Mesenchymal stem cell (in vitro differentiated cells and primary cell): Measurements from ENCODE around the gene PDK2.

ENCODE experiments used
- DNase-seq: peaks from one replicate; pipeline ENCODE4 v3.0.0-alpha.2; 2013
- H2AFZ ChIP-seq: one replicate; pipeline ENCODE4 v1.6.1; 2013; ENCODE audit warnings: low read depth, mild to moderate bottlenecking, control low read depth, inconsistent platforms, low read length, moderate library complexity
- H2AK5ac ChIP-seq: 2 replicates; pipeline ENCODE4 v1.6.1; 2013; ENCODE audit warnings: low read length, moderate library complexity, mild to moderate bottlenecking, inconsistent platforms; ENCODE audit not compliant: severe bottlenecking
- H2BK120ac ChIP-seq: one replicate; pipeline ENCODE4 v1.6.1; 2013; ENCODE audit warnings: low read depth, mild to moderate bottlenecking, inconsistent platforms, low read length, moderate library complexity
- H2BK12ac ChIP-seq, 2 experiments: one replicate each; pipeline ENCODE4 v1.6.1; 2013; ENCODE audit warnings: inconsistent platforms in 2 of 2, low read length in 2 of 2, mild to moderate bottlenecking in 2 of 2, moderate library complexity in 2 of 2, control low read depth in 1 of 2
- H2BK15ac ChIP-seq: one replicate; pipeline ENCODE4 v1.6.1; 2013; ENCODE audit warnings: mild to moderate bottlenecking, low read depth, inconsistent platforms; ENCODE audit not compliant: poor library complexity, severe bottlenecking
- H2BK5ac ChIP-seq: 2 replicates; pipeline ENCODE4 v1.6.1; 2013; ENCODE audit warnings: low read depth, mild to moderate bottlenecking, low read length, control low read depth, inconsistent platforms; ENCODE audit not compliant: poor library complexity, severe bottlenecking
- H3K14ac ChIP-seq, 2 experiments: one replicate each; pipeline ENCODE4 v1.6.1; 2013; ENCODE audit warnings: inconsistent platforms in 2 of 2, low read length in 2 of 2, control low read depth in 1 of 2, mild to moderate bottlenecking in 1 of 2, moderate library complexity in 1 of 2
- H3K18ac ChIP-seq, 2 experiments: one replicate each; pipeline ENCODE4 v1.6.1; 2013; ENCODE audit warnings: inconsistent platforms in 2 of 2, low read length in 2 of 2, control low read depth in 1 of 2, low read depth in 1 of 2, mild to moderate bottlenecking in 1 of 2
- H3K23ac ChIP-seq, 2 experiments: one replicate each; pipeline ENCODE4 v1.6.1; 2013; ENCODE audit warnings: inconsistent platforms in 2 of 2, low read length in 2 of 2, mild to moderate bottlenecking in 2 of 2, moderate library complexity in 2 of 2, control low read depth in 1 of 2
- H3K27ac ChIP-seq: 2 replicates; pipeline ENCODE4 v1.5.1; 2013; ENCODE audit warnings: mild to moderate bottlenecking, moderate library complexity, low read length, control low read depth, inconsistent platforms; ENCODE audit not compliant: poor library complexity, severe bottlenecking
- H3K27me3 ChIP-seq, 2 experiments: 2 replicates each; pipeline versions ENCODE4 v1.6.1 to v1.7.0; 2013; ENCODE audit warnings: low read length in 2 of 2, mild to moderate bottlenecking in 2 of 2, moderate library complexity in 2 of 2, control low read depth in 1 of 2, inconsistent platforms in 1 of 2; ENCODE audit not compliant: control insufficient read depth in 1 of 2, insufficient read depth in 1 of 2
- H3K36me3 ChIP-seq, 2 experiments: 2 replicates each; pipeline versions ENCODE4 v1.6.1 to v1.7.0; 2013; ENCODE audit warnings: low read length in 2 of 2, control low read depth in 1 of 2, inconsistent platforms in 1 of 2, low read depth in 1 of 2, mild to moderate bottlenecking in 1 of 2; ENCODE audit not compliant: insufficient read depth in 2 of 2, control insufficient read depth in 1 of 2
- H3K4ac ChIP-seq, 2 experiments: one replicate each; pipeline ENCODE4 v1.6.1; 2013; ENCODE audit warnings: inconsistent platforms in 2 of 2, low read length in 2 of 2, mild to moderate bottlenecking in 2 of 2, moderate library complexity in 2 of 2, control low read depth in 1 of 2, low read depth in 1 of 2
- H3K4me1 ChIP-seq: 2 replicates; pipeline ENCODE4 v1.6.1; 2013; ENCODE audit warnings: low read depth, low read length, control low read depth; ENCODE audit not compliant: control insufficient read depth, insufficient read depth
- H3K4me2 ChIP-seq: 2 replicates; pipeline ENCODE4 v1.6.1; 2013; ENCODE audit warnings: low read length, mild to moderate bottlenecking, inconsistent platforms; ENCODE audit not compliant: poor library complexity, severe bottlenecking
- H3K4me3 ChIP-seq, 2 experiments: 2 replicates each; pipeline versions ENCODE4 v1.5.1 to v1.7.0; 2013; ENCODE audit warnings: low read length in 2 of 2, mild to moderate bottlenecking in 2 of 2, control low read depth in 1 of 2, low read depth in 1 of 2; ENCODE audit not compliant: insufficient read depth in 1 of 2
- H3K79me1 ChIP-seq: replicated peaks from 2 replicates; pipeline ENCODE4 v1.6.1; 2013; ENCODE audit warnings: mild to moderate bottlenecking, control low read depth, low read length, inconsistent platforms; ENCODE audit not compliant: poor library complexity, severe bottlenecking
- H3K9ac ChIP-seq: 2 replicates; pipeline ENCODE4 v1.7.0; 2013; ENCODE audit warnings: mild to moderate bottlenecking, low read length, moderate library complexity
- H3K9me3 ChIP-seq: 2 replicates; pipeline ENCODE4 v1.7.0; 2013; ENCODE audit warnings: mild to moderate bottlenecking, low read length; ENCODE audit not compliant: control insufficient read depth
- H4K8ac ChIP-seq: one replicate; pipeline ENCODE4 v1.6.1; 2013; ENCODE audit warnings: inconsistent platforms, mild to moderate bottlenecking, low read length, moderate library complexity
- H4K91ac ChIP-seq: one replicate; pipeline ENCODE4 v1.6.1; 2013; ENCODE audit warnings: mild to moderate bottlenecking, low read length, inconsistent platforms
- WGBS: methylation state at CpG from one replicate; pipeline ENCODE4 v1.1.7; 2013; ENCODE audit warnings: mixed read lengths; 5-methylcytosine and 5-hydroxymethylcytosine counted together

The PDK2 gene

DNA sequence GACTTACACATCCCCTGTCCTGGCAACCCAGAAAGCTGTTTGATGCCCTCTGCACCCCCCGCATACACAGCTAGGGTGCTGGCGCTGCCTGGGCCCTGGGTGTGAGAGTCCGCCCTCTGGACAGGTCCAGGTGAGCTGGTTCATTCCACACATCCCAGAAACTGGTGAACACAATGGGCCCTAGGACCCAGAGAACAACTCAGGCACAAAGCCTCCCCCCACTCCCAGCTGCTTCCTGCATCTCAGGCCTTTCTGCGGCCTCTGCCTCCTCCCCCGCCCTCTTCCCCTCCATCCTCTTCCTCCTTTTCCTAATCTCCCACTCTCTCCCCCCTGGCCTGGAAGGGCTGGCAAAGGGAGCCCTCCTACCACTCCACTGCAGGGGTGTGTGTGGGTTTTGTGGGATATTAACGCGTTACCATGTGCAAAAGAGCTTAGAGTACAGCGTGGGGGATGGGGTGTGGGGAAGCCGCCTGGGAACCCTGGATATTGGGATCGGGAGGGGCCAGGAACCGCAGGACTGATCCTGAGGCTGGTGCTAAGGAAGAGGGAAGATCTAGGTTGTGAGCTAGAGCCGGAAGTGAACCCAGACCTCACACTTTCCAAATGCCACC is 56.9 kb downstream of the PDK2 start:
- DNase-seq, result peak; percentile 93
- H3K36me3 ChIP-seq, result peaks cover 0 to 2% of the 10 kb centered on the region in 2 experiments
- H3K4ac ChIP-seq, result peak overlapping the region; percentile 82 to 94
- H3K27ac ChIP-seq, result peak overlapping the region; percentile 96
- no peak overlapping the region for H3K23ac ChIP-seq
- no peaks in the 10 kb centered on the region for H3K9me3 ChIP-seq
- peak overlapping the region; percentile 85 for H4K91ac ChIP-seq
- H2AFZ ChIP-seq, result peak overlapping the region; percentile 58
- H3K18ac ChIP-seq, result peak overlapping the region; percentile 94 to 99
- no peaks in the 10 kb centered on the region for H3K27me3 ChIP-seq
- peak overlapping the region; percentile 81 for H2AK5ac ChIP-seq
- H3K79me1 ChIP-seq, result no peaks in the 10 kb centered on the region
- peak overlapping the region; percentile 100 for H2BK15ac ChIP-seq
- peak overlapping the region; percentile 60 for H2BK5ac ChIP-seq
- H3K9ac ChIP-seq, result peak overlapping the region; percentile 83
- peak overlapping the region; percentile 96 for H4K8ac ChIP-seq
- peak overlapping the region; percentile 48 to 84 for H3K4me3 ChIP-seq
- peaks cover 29% of the 10 kb centered on the region for H3K4me1 ChIP-seq
- peak overlapping the region; percentile 83 for H2BK120ac ChIP-seq
- H3K14ac ChIP-seq, result peak overlapping the region in 1 of 2 experiments; percentile 87
- WGBS, result 0% methylated on average over 11 of the region's 12 CpGs
- H2BK12ac ChIP-seq, result peak overlapping the region; percentile 90 to 99
- peak overlapping the region; percentile 77 for H3K4me2 ChIP-seq

GRCh38 chr17:50152736-50153135 is 57.6 kb downstream of the PDK2 start:
- Histone ChIP-seq H3K4me3 (peak overlapping the region in 1 of 2 experiments; percentile 84), H4K91ac (peak overlapping the region; percentile 53), H2AFZ (no peak overlapping the region), H2AK5ac (peak overlapping the region; percentile 81), H3K18ac (peak overlapping the region; percentile 17 to 81), H2BK12ac (peak overlapping the region in 1 of 2 experiments; percentile 96), H2BK15ac (peak overlapping the region; percentile 66), H3K36me3 (no peaks in the 10 kb centered on the region), H3K9ac (peak overlapping the region; percentile 83), H3K4me1 (peaks cover 22% of the 10 kb centered on the region), H3K27ac (no peak overlapping the region), H3K4me2 (no peak overlapping the region), H2BK120ac (peak overlapping the region; percentile 83), H3K79me1 (no peaks in the 10 kb centered on the region), H3K27me3 (no peaks in the 10 kb centered on the region), H3K9me3 (no peaks in the 10 kb centered on the region), H4K8ac (peak overlapping the region; percentile 54), H3K23ac (no peak overlapping the region), H2BK5ac (no peak overlapping the region), H3K14ac (no peak overlapping the region), H3K4ac (peak overlapping the region; percentile 50 to 94)
- WGBS, result 76% methylated on average over 6 of the region's 7 CpGs
- no peak for DNase-seq

- Histone ChIP-seq H2BK120ac (no peak overlapping the region), H4K91ac (no peak overlapping the region), H3K9ac (peak overlapping the region; percentile 86), H3K9me3 (no peaks in the 10 kb centered on the region), H2BK5ac (no peak overlapping the region), H3K27me3 (no peaks in the 10 kb centered on the region), H3K18ac (no peak overlapping the region), H3K4me3 (peak overlapping the region in 1 of 2 experiments; percentile 16), H3K4me1 (peaks cover 16% of the 10 kb centered on the region), H3K79me1 (no peaks in the 10 kb centered on the region), H3K27ac (no peak overlapping the region), H2AFZ (no peak overlapping the region), H4K8ac (no peak overlapping the region), H3K14ac (no peak overlapping the region), H3K4me2 (no peak overlapping the region), H2BK12ac (peak overlapping the region; percentile 29 to 64), H3K23ac (no peak overlapping the region), H2BK15ac (no peak overlapping the region), H3K36me3 (no peaks in the 10 kb centered on the region), H3K4ac (peak overlapping the region in 1 of 2 experiments; percentile 7), H2AK5ac (peak overlapping the region; percentile 17)
- 94% methylated on average over 14 of the region's 16 CpGs for WGBS
- DNase-seq, result no peak
Measured at GRCh38 chr17:50153650-50154575, 58.8 kb downstream of the PDK2 start.

DNA sequence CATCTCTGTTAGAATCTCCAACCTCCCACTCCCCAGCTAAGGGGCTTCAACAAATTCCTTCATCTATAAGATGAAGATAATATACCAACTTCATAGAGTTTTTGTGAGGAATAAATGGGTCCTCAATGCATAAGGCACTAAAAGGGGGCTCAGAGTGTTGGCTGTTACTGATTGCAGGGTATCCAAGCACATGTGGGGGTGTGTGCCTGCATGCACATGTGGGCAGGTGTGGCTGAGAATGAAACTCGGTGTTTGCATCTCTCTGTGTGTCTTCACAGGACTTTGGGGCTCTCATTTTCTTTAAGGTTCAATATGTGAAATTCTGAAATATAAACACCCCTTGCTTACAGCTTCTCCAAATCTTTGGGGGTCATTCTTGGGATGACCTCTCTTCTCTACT is 59.5 kb downstream of the PDK2 start:
- Histone ChIP-seq H3K4ac (peak overlapping the region in 1 of 2 experiments; percentile 76), H3K4me2 (no peak overlapping the region), H3K4me1 (peaks cover 13% of the 10 kb centered on the region), H4K91ac (no peak overlapping the region), H2BK15ac (no peak overlapping the region), H3K9ac (peak overlapping the region; percentile 86), H4K8ac (no peak overlapping the region), H2BK5ac (no peak overlapping the region), H3K36me3 (no peaks in the 10 kb centered on the region), H3K27me3 (no peaks in the 10 kb centered on the region), H2BK120ac (peak overlapping the region; percentile 57), H3K4me3 (peak overlapping the region in 1 of 2 experiments; percentile 16), H3K79me1 (no peaks in the 10 kb centered on the region), H3K9me3 (no peaks in the 10 kb centered on the region), H2BK12ac (peak overlapping the region in 1 of 2 experiments; percentile 85), H3K14ac (no peak overlapping the region), H3K27ac (no peak overlapping the region), H3K23ac (no peak overlapping the region), H3K18ac (no peak overlapping the region), H2AFZ (peak overlapping the region; percentile 47), H2AK5ac (no peak overlapping the region)
- no peak for DNase-seq
- WGBS, result no CpG with 5 or more reads among the region's 1 CpG
